ENCODE data around the gene ARHGAP30. TPM values are rescaled to one million over a fixed set of nuclear protein-coding genes. Genes with fewer than 3 reads are reported as not detected.

ARHGAP30 gene
- total and polyA plus RNA-seq, 2 of the 4 experiments (the other 2 are of a cell fraction): 0.02 TPM; not detected in 1

- no peak overlapping the region for H3K56ac ChIP-seq (ENCODE audit: extremely low read depth, insufficient read depth, low read length)
- H2AK5ac ChIP-seq (ENCODE audit: low read depth, low read length): peak overlapping the region; percentile 62; the same call in 1 of the 2 replicates
- no peaks in the 10 kb centered on the region for H3K27me3 ChIP-seq (ENCODE audit: control insufficient read depth, insufficient read depth, low read length)
- H3K36me3 ChIP-seq (ENCODE audit: control insufficient read depth, insufficient read depth, low read length): no peaks in the 10 kb centered on the region
- peak overlapping the region; percentile 69 for H4K91ac ChIP-seq (ENCODE audit: insufficient read depth, low read depth, low read length)
- 47% methylated on average over 3 of the region's 8 CpGs; no CpG with 5 or more reads in 1 of the 2 experiments for WGBS, 2 experiments (ENCODE audit: extremely low coverage in 2 of 2, insufficient read length in 1 of 2)
- H3K4me2 ChIP-seq (ENCODE audit: low read depth, low read length): no peak overlapping the region
- peak overlapping the region; percentile 24; the same call in 1 of the 2 replicates for H3K27ac ChIP-seq (ENCODE audit: insufficient read depth, low read length)
- no peak overlapping the region for H3K23ac ChIP-seq (ENCODE audit: low read depth, low read length)
- H4K20me1 ChIP-seq (ENCODE audit: insufficient read depth, low read length): no peaks in the 10 kb centered on the region
- H3K18ac ChIP-seq (ENCODE audit: low read depth, low read length): peak overlapping the region; percentile 21; the same call in 1 of the 2 replicates
- H2BK15ac ChIP-seq (ENCODE audit: low read depth, low read length): peak overlapping the region; percentile 8; the same call in 2 of the 3 replicates
- POLR2A ChIA-PET (ENCODE audit: unreplicated experiment): no interaction called here
- H3K9ac ChIP-seq (ENCODE audit: low read depth, low read length): no peak overlapping the region
- peak overlapping the region; percentile 65; the same call in 1 of the 2 replicates for H3K14ac ChIP-seq (replicated peaks; ENCODE audit: low read depth, low read length)
- BruUV-seq (replicated peaks): no TSS peak
- in situ Hi-C loops (cut with MboI; ENCODE audit: low sequenced_read_pairs): no loop called here
- H2BK20ac ChIP-seq (ENCODE audit: low read depth, low read length): peak overlapping the region; percentile 58; the same call in 1 of the 2 replicates
- CTCF ChIA-PET: interaction anchor here (1.1 kb wide), 1 partner anchor 14 kb away, joined by 4 read pairs; no protein-coding TSS in a partner anchor
- intact Hi-C loops (cut with micrococcal nuclease): loop anchor here (5.0 kb wide), 1 partner anchor 36 kb away; the partner anchor contains the start of gene USF1
- peak overlapping the region; percentile 28; the same call in 1 of the 2 replicates for H4K5ac ChIP-seq (ENCODE audit: low read depth, low read length)
- dilution Hi-C loops (cut with HindIII; ENCODE audit: low sequenced_read_pairs, unreplicated experiment): no loop called here
- peak overlapping the region; percentile 57 for H2AK9ac ChIP-seq (replicated peaks; ENCODE audit: low read depth, low read length, poor library complexity)
- H4K8ac ChIP-seq (ENCODE audit: low read depth in 2 of 2, low read length in 2 of 2): peak overlapping the region; percentile 55 to 78
- H2BK120ac ChIP-seq (ENCODE audit: low read depth, low read length): peak overlapping the region; percentile 82; the same call in 1 of the 2 replicates
- H3K9me1 ChIP-seq (ENCODE audit: insufficient read depth, low read length): peaks cover 22% of the 10 kb centered on the region
- peak overlapping the region; percentile 81 for H2BK5ac ChIP-seq (ENCODE audit: low read depth, low read length, poor library complexity, severe bottlenecking)
- peaks cover 28% of the 10 kb centered on the region for H3K4me1 ChIP-seq (ENCODE audit: control insufficient read depth, insufficient read depth, low read length)
- ATAC-seq (ENCODE audit: low read depth) (peak; percentile 89), DNase-seq (peak; percentile 92)
- no peak overlapping the region for H3K4me3 ChIP-seq (ENCODE audit: insufficient read depth, low read depth, low read length)
- no peaks in the 10 kb centered on the region for H3K79me1 ChIP-seq (ENCODE audit: low read depth in 1 of 2, low read length in 2 of 2)
- peak overlapping the region; percentile 92 for H2AFZ ChIP-seq (replicated peaks; ENCODE audit: low read length, poor library complexity)
- no peaks in the 10 kb centered on the region for H3K9me3 ChIP-seq (ENCODE audit: control insufficient read depth, insufficient read depth, low read length)
- peak overlapping the region; percentile 71 for H3K4ac ChIP-seq (ENCODE audit: low read depth, low read length)
- peak; percentile 10; the same call in 1 of the 2 replicates for TF ChIP-seq SMC3 (IDR thresholded peaks at IDR 0.05; ENCODE audit: low read depth, low read length)
- no peak for TF ChIP-seq POLR2A (IDR thresholded peaks at IDR 0.05; ENCODE audit: low read depth, low read length)
- no peak; the same call in 1 of the 2 replicates for TF ChIP-seq USF2 (IDR thresholded peaks at IDR 0.05; ENCODE audit: low read depth, low read length)
- no peak for TF ChIP-seq NFE2L2 (IDR thresholded peaks at IDR 0.05; ENCODE audit: low read depth, low read length)
- TF ChIP-seq RAD21 (IDR thresholded peaks at IDR 0.05; ENCODE audit: low read length): no peak
- peak; percentile 81 for TF ChIP-seq FOS (IDR thresholded peaks at IDR 0.05; ENCODE audit: low read depth, low read length)
- TF ChIP-seq CEBPB (IDR thresholded peaks at IDR 0.05; ENCODE audit: low read depth, low read length): peak; percentile 99
- peak; percentile 70 for TF ChIP-seq BHLHE40 (IDR thresholded peaks at IDR 0.05; ENCODE audit: low read depth, low read length)
- no peak for TF ChIP-seq MXI1 (IDR thresholded peaks at IDR 0.05; ENCODE audit: borderline replicate concordance, low read depth, low read length)
- no peak for TF ChIP-seq CTCF (conservative IDR thresholded peaks at IDR 0.05; ENCODE audit: low read depth, low read length)
- TF ChIP-seq RCOR1 (IDR thresholded peaks at IDR 0.05; ENCODE audit: insufficient replicate concordance, low read length): no peak
- no peak for TF ChIP-seq CHD1 (IDR thresholded peaks at IDR 0.05; ENCODE audit: low read depth, low read length)
- TF ChIP-seq ELK1 (IDR thresholded peaks at IDR 0.05; ENCODE audit: borderline replicate concordance, low read depth, low read length): no peak
- TF ChIP-seq MAFK (IDR thresholded peaks at IDR 0.05; ENCODE audit: low read depth, low read length): no peak
Observed at GRCh38 chr1:161082996-161083747, 13.5 kb upstream of the ARHGAP30 start.

All from IMR-90 (cell line).